ENCODE results near the gene NT5C2. TPM values are rescaled to one million over a fixed set of nuclear protein-coding genes. Genes with fewer than 3 reads are reported as not detected.

The NT5C2 gene
- total and polyA plus RNA-seq, 2 donors (not counting 1 experiment from before 2014, with no cell fraction given): 38.6 to 80.8 TPM

GRCh38 chr10:103079946-103080345 lies 113.1 kb downstream of the NT5C2 start:
- H3K4me1 Mint-ChIP-seq: no peaks in the 10 kb centered on the region
- ChIA-PET POLR2A (no interaction called here), CTCF (no interaction called here)
- Histone ChIP-seq H3K9me3 (ENCODE audit: control extremely low read depth in 1 of 3, control insufficient read depth in 2 of 3, insufficient read depth in 1 of 3, low read length in 2 of 3) (no peaks in the 10 kb centered on the region), H3K4me2 (replicated peaks; ENCODE audit: low read depth, low read length, poor library complexity, severe bottlenecking) (no peak overlapping the region), H3K27me3 (replicated peaks in 1 of 4; ENCODE audit: control extremely low read depth in 1 of 4, control insufficient read depth in 3 of 4, insufficient read depth in 4 of 4, low read length in 3 of 4) (no peaks in the 10 kb centered on the region), H2AFZ (ENCODE audit: insufficient read depth, low read depth, low read length, poor library complexity, severe bottlenecking) (no peak overlapping the region), H3K4me3 (ENCODE audit: control extremely low read depth in 1 of 5, extremely low read depth in 1 of 5, insufficient read depth in 1 of 5, low read depth in 2 of 5, low read length in 4 of 5) (no peak overlapping the region), H3K36me3 (replicated peaks in 1 of 2; ENCODE audit: control extremely low read depth in 1 of 2, control insufficient read depth in 1 of 2, extremely low read depth in 1 of 2, insufficient read depth in 2 of 2, low read length in 1 of 2) (peaks cover 0 to 11% of the 10 kb centered on the region in 2 experiments), H3K79me2 (ENCODE audit: control insufficient read depth, insufficient read depth, low read length) (no peaks in the 10 kb centered on the region), H3K4me1 (ENCODE audit: control insufficient read depth in 2 of 2, insufficient read depth in 2 of 2, low read length in 2 of 2) (no peaks in the 10 kb centered on the region), H3K27ac (ENCODE audit: low read length in 2 of 2) (no peak overlapping the region), H4K20me1 (ENCODE audit: control insufficient read depth, insufficient read depth, low read length, poor library complexity, severe bottlenecking) (no peaks in the 10 kb centered on the region), H3K9ac (ENCODE audit: low read length) (no peak overlapping the region)
- H3K4me3 Mint-ChIP-seq: no peak overlapping the region
- DNase-seq (no peak), ATAC-seq (ENCODE audit: low read depth) (no peak)
- H3K27ac Mint-ChIP-seq: no peak overlapping the region
- TF ChIP-seq CTCF (IDR thresholded peaks at IDR 0.05): no peak
- no peak for TF ChIP-seq EZH2 (IDR thresholded peaks at IDR 0.05; ENCODE audit: borderline replicate concordance, insufficient read depth, low read depth, low read length, poor library complexity, severe bottlenecking)
- no peaks in the 10 kb centered on the region for H3K27me3 Mint-ChIP-seq
- H3K9me3 Mint-ChIP-seq (ENCODE audit: insufficient read depth): no peaks in the 10 kb centered on the region
- 100% methylated on average over 11 of the region's 11 CpGs for WGBS (ENCODE audit: insufficient coverage)
- intact Hi-C loops (cut with micrococcal nuclease): no loop called here

GRCh38 chr10:103079100-103079499 lies 114.0 kb downstream of the NT5C2 start:
- no peaks in the 10 kb centered on the region for H3K27me3 ChIP-seq (replicated peaks in 1 of 4; ENCODE audit: control extremely low read depth in 1 of 4, control insufficient read depth in 3 of 4, insufficient read depth in 4 of 4, low read length in 3 of 4)
- POLR2A ChIA-PET: no interaction called here
- no peaks in the 10 kb centered on the region for H3K4me1 Mint-ChIP-seq
- CTCF ChIA-PET: no interaction called here
- H3K4me1 ChIP-seq (ENCODE audit: control insufficient read depth in 2 of 2, insufficient read depth in 2 of 2, low read length in 2 of 2): no peaks in the 10 kb centered on the region
- intact Hi-C loops (cut with micrococcal nuclease): no loop called here
- DNase-seq (no peak), ATAC-seq (ENCODE audit: low read depth) (no peak)
- H4K20me1 ChIP-seq (ENCODE audit: control insufficient read depth, insufficient read depth, low read length, poor library complexity, severe bottlenecking): no peaks in the 10 kb centered on the region
- no peak overlapping the region for H2AFZ ChIP-seq (ENCODE audit: insufficient read depth, low read depth, low read length, poor library complexity, severe bottlenecking)
- H3K9me3 Mint-ChIP-seq (ENCODE audit: insufficient read depth): no peaks in the 10 kb centered on the region
- WGBS (ENCODE audit: insufficient coverage): 93% methylated on average over 5 of the region's 7 CpGs
- no peak overlapping the region for H3K9ac ChIP-seq (ENCODE audit: low read length)
- H3K4me3 Mint-ChIP-seq: no peak overlapping the region
- TF ChIP-seq CTCF (IDR thresholded peaks at IDR 0.05): no peak
- no peak for TF ChIP-seq EZH2 (IDR thresholded peaks at IDR 0.05; ENCODE audit: borderline replicate concordance, insufficient read depth, low read depth, low read length, poor library complexity, severe bottlenecking)
- H3K27ac Mint-ChIP-seq: no peak overlapping the region
- H3K27ac ChIP-seq (ENCODE audit: low read length in 2 of 2): no peak overlapping the region
- H3K4me2 ChIP-seq (replicated peaks; ENCODE audit: low read depth, low read length, poor library complexity, severe bottlenecking): no peak overlapping the region
- peaks cover 0 to 11% of the 10 kb centered on the region in 2 experiments for H3K36me3 ChIP-seq (replicated peaks in 1 of 2; ENCODE audit: control extremely low read depth in 1 of 2, control insufficient read depth in 1 of 2, extremely low read depth in 1 of 2, insufficient read depth in 2 of 2, low read length in 1 of 2)
- H3K9me3 ChIP-seq (ENCODE audit: control extremely low read depth in 1 of 3, control insufficient read depth in 2 of 3, insufficient read depth in 1 of 3, low read length in 2 of 3): no peaks in the 10 kb centered on the region
- no peaks in the 10 kb centered on the region for H3K27me3 Mint-ChIP-seq
- H3K79me2 ChIP-seq (ENCODE audit: control insufficient read depth, insufficient read depth, low read length): no peaks in the 10 kb centered on the region
- H3K4me3 ChIP-seq (ENCODE audit: control extremely low read depth in 1 of 5, extremely low read depth in 1 of 5, insufficient read depth in 1 of 5, low read depth in 2 of 5, low read length in 4 of 5): no peak overlapping the region

Data from B cell (primary cell).